Activated CD4-positive, alpha-beta T cell treated with anti-CD3 and anti-CD28 coated beads, Interleukin-2, amount 10 ng/mL, durations not matched to agents 7 days and 5 days (primary cell): ENCODE results near the gene FLRT2. TPM values are rescaled to one million over a fixed set of nuclear protein-coding genes. Genes with fewer than 3 reads are reported as not detected.

Experiments used
- CTCF ChIA-PET: fragments of 350-600 bp; sonication (Branson Sonifier 250); formaldehyde crosslinking; loops from one replicate; lab custom pipeline; 2021; ENCODE audit warnings: antibody characterized with exemption; lab: Charles Lee
- POLR2A ChIA-PET: fragments of 350-600 bp; sonication (Branson Sonifier 250); formaldehyde crosslinking; loops from one replicate; lab custom pipeline; 2021; ENCODE audit warnings: antibody characterized with exemption; lab: Charles Lee
- DNase-seq: peaks from one replicate; pipeline ENCODE4 v3.0.0-alpha.2; 2020
- H3K27ac Mint-ChIP-seq: one replicate; pipeline ENCODE4 v1.8.0; 2021; ENCODE audit warnings: mild to moderate bottlenecking, moderate library complexity, mixed read lengths
- H3K27me3 Mint-ChIP-seq: one replicate; pipeline ENCODE4 v1.8.0; 2021; ENCODE audit warnings: mixed read lengths
- H3K36me3 Mint-ChIP-seq: one replicate; pipeline ENCODE4 v1.8.0; 2021; ENCODE audit warnings: low read depth, mixed read lengths
- H3K4me1 Mint-ChIP-seq: one replicate; pipeline ENCODE4 v1.8.0; 2021; ENCODE audit warnings: mixed read lengths
- H3K4me3 Mint-ChIP-seq: one replicate; pipeline ENCODE4 v1.8.0; 2021; ENCODE audit warnings: mild to moderate bottlenecking, moderate library complexity, mixed read lengths
- H3K9me3 Mint-ChIP-seq: one replicate; pipeline ENCODE4 v1.8.0; 2021; ENCODE audit warnings: mixed read lengths
- total RNA-seq, 2 experiments: library from RNA; stranded (reverse); gene quantifications; one replicate each; pipeline ENCODE4 v1.2.3, GENCODE V29; 2021

The FLRT2 gene
- total RNA-seq, 2 experiments from 2014 or later: not detected

- Mint-ChIP-seq H3K4me3 (no peak overlapping the region), H3K9me3 (peaks cover 5% of the 10 kb centered on the region), H3K27me3 (no peaks in the 10 kb centered on the region), H3K27ac (no peak overlapping the region), H3K4me1 (no peaks in the 10 kb centered on the region), H3K36me3 (no peaks in the 10 kb centered on the region)
- POLR2A ChIA-PET: no interaction called here
- DNase-seq: no peak
- CTCF ChIA-PET: no interaction called here
Observed at GRCh38 chr14:85554106-85554505, 24.2 kb downstream of the FLRT2 start.

DNA sequence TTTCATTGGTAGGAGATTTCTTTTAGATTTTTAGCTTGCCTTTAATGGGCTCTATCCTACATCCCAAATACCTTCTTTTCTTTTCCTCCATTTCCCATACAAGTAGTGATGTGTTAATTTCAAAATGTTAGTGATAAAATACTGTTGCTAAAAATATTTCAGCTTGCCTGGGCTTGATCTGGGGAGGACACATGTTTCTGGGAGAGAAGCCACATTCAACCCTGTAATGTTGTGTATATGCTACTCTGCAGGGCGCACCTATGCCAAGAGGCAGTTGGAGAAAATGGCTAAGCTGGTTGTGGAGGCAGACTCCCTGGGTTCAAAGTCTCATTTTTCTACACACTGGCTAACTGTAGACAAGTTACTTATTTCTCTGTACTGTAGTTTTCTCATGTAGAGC lies 26.3 kb downstream of the FLRT2 start:
- Mint-ChIP-seq H3K27me3 (no peaks in the 10 kb centered on the region), H3K9me3 (peaks cover 5% of the 10 kb centered on the region), H3K4me3 (no peak overlapping the region), H3K27ac (no peak overlapping the region), H3K36me3 (no peaks in the 10 kb centered on the region), H3K4me1 (no peaks in the 10 kb centered on the region)
- no peak for DNase-seq
- ChIA-PET POLR2A (no interaction called here), CTCF (no interaction called here)

GRCh38 chr14:85558505-85558904 lies 28.6 kb downstream of the FLRT2 start:
- Mint-ChIP-seq H3K36me3 (no peaks in the 10 kb centered on the region), H3K9me3 (peaks cover 5% of the 10 kb centered on the region), H3K4me1 (no peaks in the 10 kb centered on the region), H3K27ac (no peak overlapping the region), H3K4me3 (no peak overlapping the region), H3K27me3 (no peaks in the 10 kb centered on the region)
- no peak for DNase-seq
- ChIA-PET CTCF (no interaction called here), POLR2A (no interaction called here)

GRCh38 chr14:85562630-85563029 lies 32.7 kb downstream of the FLRT2 start:
- CTCF ChIA-PET: no interaction called here
- H3K36me3 Mint-ChIP-seq: no peaks in the 10 kb centered on the region
- no peak overlapping the region for H3K27ac Mint-ChIP-seq
- no peaks in the 10 kb centered on the region for H3K4me1 Mint-ChIP-seq
- H3K27me3 Mint-ChIP-seq: no peaks in the 10 kb centered on the region
- H3K9me3 Mint-ChIP-seq: no peaks in the 10 kb centered on the region
- no peak for DNase-seq
- no peak overlapping the region for H3K4me3 Mint-ChIP-seq
- POLR2A ChIA-PET: no interaction called here

DNA sequence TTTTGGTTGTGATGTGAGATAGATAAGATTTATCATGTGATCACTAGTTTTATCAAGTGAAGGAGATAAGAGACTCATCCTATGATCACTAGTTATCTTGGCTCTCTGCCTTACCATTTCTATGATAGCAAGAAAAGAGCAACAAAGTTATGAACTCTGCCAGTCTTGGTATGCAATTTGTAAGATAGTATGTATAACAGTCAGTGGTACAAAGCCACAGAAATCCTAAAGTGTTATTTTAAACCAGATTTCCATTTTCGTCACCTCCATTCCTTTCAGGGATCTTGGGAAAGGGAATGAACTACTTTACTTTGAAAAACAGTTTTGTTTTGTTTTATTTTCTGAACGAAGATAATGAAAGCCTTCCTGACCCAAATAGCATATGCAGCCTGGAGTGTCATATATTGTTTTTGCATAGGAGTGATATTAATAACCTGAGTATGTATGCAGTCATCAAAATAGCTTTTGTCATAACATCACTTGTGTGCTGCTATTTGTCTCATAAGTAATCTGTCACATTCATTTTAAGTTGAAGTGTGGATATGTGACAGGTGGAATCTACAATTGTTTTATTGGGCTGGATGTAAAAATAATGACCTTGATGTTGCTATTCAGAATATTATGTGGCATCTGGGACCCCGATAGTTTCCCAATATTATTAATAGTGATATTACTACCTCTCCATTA lies 35.0 kb downstream of the FLRT2 start:
- DNase-seq: no peak
- ChIA-PET POLR2A (no interaction called here), CTCF (no interaction called here)
- H3K27ac Mint-ChIP-seq: no peak overlapping the region
- H3K4me1 Mint-ChIP-seq: no peaks in the 10 kb centered on the region
- no peak overlapping the region for H3K4me3 Mint-ChIP-seq
- no peaks in the 10 kb centered on the region for H3K9me3 Mint-ChIP-seq
- no peaks in the 10 kb centered on the region for H3K27me3 Mint-ChIP-seq
- H3K36me3 Mint-ChIP-seq: no peaks in the 10 kb centered on the region

- POLR2A ChIA-PET: no interaction called here
- Mint-ChIP-seq H3K36me3 (no peaks in the 10 kb centered on the region), H3K27me3 (no peaks in the 10 kb centered on the region), H3K4me1 (no peaks in the 10 kb centered on the region), H3K27ac (no peak overlapping the region), H3K4me3 (no peak overlapping the region), H3K9me3 (no peaks in the 10 kb centered on the region)
- DNase-seq: no peak
- CTCF ChIA-PET: no interaction called here
Observed at GRCh38 chr14:85565862-85566296, 35.9 kb downstream of the FLRT2 start.

DNA sequence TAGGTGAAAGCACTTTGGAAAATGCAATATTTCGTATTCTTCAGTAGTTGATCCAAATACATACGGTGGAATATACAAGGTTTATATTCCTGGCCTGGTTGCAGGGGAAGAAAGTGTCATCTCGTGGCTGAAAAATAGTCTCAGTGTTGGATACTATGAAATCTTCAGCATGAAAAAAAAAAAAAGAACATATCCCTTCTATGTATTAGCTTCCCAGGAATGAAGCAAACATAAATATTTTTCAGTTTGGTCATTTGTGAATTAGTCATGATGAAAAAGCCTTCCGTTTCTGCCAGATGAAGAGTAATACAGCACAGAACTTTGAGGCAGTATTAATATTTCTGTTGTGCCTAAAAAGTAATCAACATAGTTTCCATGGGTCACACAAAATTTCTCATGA lies 36.7 kb downstream of the FLRT2 start:
- no peaks in the 10 kb centered on the region for H3K4me1 Mint-ChIP-seq

DNA sequence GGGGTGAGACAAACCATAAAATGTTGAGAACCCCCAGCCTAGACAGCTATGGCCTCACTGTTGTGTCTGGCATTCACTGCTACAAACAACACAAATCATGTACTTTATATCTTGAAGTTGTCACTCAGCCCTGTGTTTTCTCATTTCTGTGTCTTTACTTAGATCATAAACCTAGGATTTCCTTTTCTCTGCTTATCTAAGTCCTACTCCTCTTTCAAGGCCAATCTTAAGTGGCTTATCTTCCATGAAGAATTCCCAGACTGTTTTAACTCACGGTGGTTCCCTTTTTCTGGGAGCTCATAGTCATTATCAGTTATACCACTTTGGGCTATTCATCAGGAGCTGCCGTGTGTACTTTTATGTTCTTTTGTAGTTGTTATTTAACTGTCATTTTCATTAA lies 42.1 kb downstream of the FLRT2 start:
- H3K27me3 Mint-ChIP-seq: no peaks in the 10 kb centered on the region
- no peak for DNase-seq
- ChIA-PET POLR2A (no interaction called here), CTCF (no interaction called here)
- H3K27ac Mint-ChIP-seq: no peak overlapping the region
- no peaks in the 10 kb centered on the region for H3K9me3 Mint-ChIP-seq
- no peak overlapping the region for H3K4me3 Mint-ChIP-seq
- no peaks in the 10 kb centered on the region for H3K36me3 Mint-ChIP-seq
- no peaks in the 10 kb centered on the region for H3K4me1 Mint-ChIP-seq

More for the DNA sequence above, 36.7 kb downstream of the FLRT2 start:
- H3K9me3 Mint-ChIP-seq: no peaks in the 10 kb centered on the region
- no peak overlapping the region for H3K27ac Mint-ChIP-seq
- H3K36me3 Mint-ChIP-seq: no peaks in the 10 kb centered on the region
- no peak overlapping the region for H3K4me3 Mint-ChIP-seq
- no peak for DNase-seq
- no peaks in the 10 kb centered on the region for H3K27me3 Mint-ChIP-seq
- CTCF ChIA-PET: no interaction called here
- POLR2A ChIA-PET: no interaction called here

DNA sequence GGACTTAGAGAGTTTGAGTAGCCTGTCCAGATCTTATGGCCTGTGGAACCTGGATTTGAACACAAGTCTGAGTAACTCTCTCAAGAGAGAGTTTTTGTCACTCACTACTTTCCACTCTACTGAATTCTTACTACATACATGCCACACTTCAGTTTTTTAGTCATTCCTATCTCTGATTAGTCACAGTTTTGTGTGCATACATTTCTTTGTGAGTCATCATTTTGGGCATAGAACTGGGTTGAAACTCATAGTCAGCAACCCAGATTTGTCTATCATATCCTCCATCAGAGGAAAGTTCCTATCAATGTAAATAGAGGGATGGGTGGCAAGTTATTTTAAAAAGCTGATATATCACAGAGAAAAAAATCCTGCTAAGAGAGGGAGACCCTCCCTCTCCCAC lies 42.9 kb downstream of the FLRT2 start:
- Mint-ChIP-seq H3K9me3 (no peaks in the 10 kb centered on the region), H3K27me3 (no peaks in the 10 kb centered on the region), H3K27ac (no peak overlapping the region), H3K36me3 (no peaks in the 10 kb centered on the region), H3K4me1 (no peaks in the 10 kb centered on the region), H3K4me3 (no peak overlapping the region)
- DNase-seq: no peak
- CTCF ChIA-PET: no interaction called here
- POLR2A ChIA-PET: no interaction called here

- POLR2A ChIA-PET: no interaction called here
- Mint-ChIP-seq H3K4me3 (no peak overlapping the region), H3K9me3 (no peaks in the 10 kb centered on the region), H3K27ac (no peak overlapping the region), H3K4me1 (no peaks in the 10 kb centered on the region), H3K36me3 (no peaks in the 10 kb centered on the region), H3K27me3 (no peaks in the 10 kb centered on the region)
- CTCF ChIA-PET: no interaction called here
- DNase-seq: no peak
Observed at GRCh38 chr14:85573406-85573805, 43.5 kb downstream of the FLRT2 start.

- no peak for DNase-seq
- H3K9me3 Mint-ChIP-seq: no peaks in the 10 kb centered on the region
- ChIA-PET CTCF (no interaction called here), POLR2A (no interaction called here)
- H3K4me1 Mint-ChIP-seq: no peaks in the 10 kb centered on the region
- no peaks in the 10 kb centered on the region for H3K27me3 Mint-ChIP-seq
- H3K36me3 Mint-ChIP-seq: no peaks in the 10 kb centered on the region
- H3K4me3 Mint-ChIP-seq: no peak overlapping the region
- H3K27ac Mint-ChIP-seq: no peak overlapping the region
Observed at GRCh38 chr14:85574853-85575616, 45.1 kb downstream of the FLRT2 start.

DNA sequence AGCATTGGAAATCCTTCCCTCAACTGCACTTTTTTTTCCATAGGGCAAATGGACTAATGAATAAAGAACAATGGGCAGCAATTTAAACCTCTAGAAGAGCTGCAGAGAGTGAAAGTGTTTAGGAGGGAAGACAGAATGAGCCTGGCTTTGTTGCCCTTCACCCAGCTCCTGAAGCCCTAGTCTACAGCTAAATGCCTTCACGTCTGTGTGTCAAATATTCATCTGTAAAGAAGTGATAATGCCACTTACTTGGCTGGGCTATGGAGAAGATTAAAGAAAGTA lies 45.6 kb downstream of the FLRT2 start:
- no peaks in the 10 kb centered on the region for H3K4me1 Mint-ChIP-seq
- H3K27ac Mint-ChIP-seq: no peak overlapping the region
- no peaks in the 10 kb centered on the region for H3K27me3 Mint-ChIP-seq
- POLR2A ChIA-PET: no interaction called here
- no peaks in the 10 kb centered on the region for H3K36me3 Mint-ChIP-seq
- H3K4me3 Mint-ChIP-seq: no peak overlapping the region
- CTCF ChIA-PET: no interaction called here
- no peaks in the 10 kb centered on the region for H3K9me3 Mint-ChIP-seq
- no peak for DNase-seq

DNA sequence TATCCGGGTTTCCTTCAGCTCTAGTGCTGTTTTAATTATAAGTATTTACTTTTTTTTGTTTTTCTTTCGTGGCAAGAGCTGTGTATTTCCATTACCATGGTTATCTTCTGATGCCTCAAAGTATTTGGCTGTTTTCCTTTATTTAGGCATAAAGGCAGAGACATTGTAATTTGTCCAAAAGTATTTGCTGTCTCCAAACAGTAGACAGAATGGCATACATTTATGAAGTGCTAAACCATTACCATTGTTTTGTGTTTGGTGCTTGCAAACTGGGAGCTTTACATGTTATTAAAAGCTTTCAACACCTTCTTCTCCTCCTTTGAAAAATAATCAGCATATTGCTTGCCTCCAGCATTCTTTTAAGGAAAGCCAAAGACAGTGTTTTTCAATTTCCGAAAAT lies 46.3 kb downstream of the FLRT2 start:
- H3K4me1 Mint-ChIP-seq: no peaks in the 10 kb centered on the region
- H3K36me3 Mint-ChIP-seq: no peaks in the 10 kb centered on the region
- no peaks in the 10 kb centered on the region for H3K27me3 Mint-ChIP-seq
- DNase-seq: no peak
- POLR2A ChIA-PET: no interaction called here
- CTCF ChIA-PET: no interaction called here
- H3K9me3 Mint-ChIP-seq: no peaks in the 10 kb centered on the region
- H3K27ac Mint-ChIP-seq: no peak overlapping the region
- H3K4me3 Mint-ChIP-seq: no peak overlapping the region
